Lung (tissue), 12 donors: ENCODE measurements around the gene DMBX1. TPM values are rescaled to one million over a fixed set of nuclear protein-coding genes. Genes with fewer than 3 reads are reported as not detected.

Source experiments
- ATAC-seq: fragments of 200-7000 bp; cut with Tn5 transposase; one replicate; pipeline ENCODE4 v1.9.1; 2020; ENCODE audit warnings: moderate number of reproducible peaks; ENCODE audit not compliant: insufficient read depth, low FRiP score
- DNase-seq, 3 donors: peaks; one replicate each; pipeline ENCODE4 v3.0.0-alpha.2; 2013 to 2017
- H3K27ac ChIP-seq, 2 donors: one replicate each; pipeline ENCODE4 v1.5.1; 2013; ENCODE audit warnings: mild to moderate bottlenecking in 2 of 2, moderate library complexity in 2 of 2, control low read depth in 1 of 2, inconsistent platforms in 1 of 2, low read depth in 1 of 2, low read length in 1 of 2
- H3K27me3 ChIP-seq, 3 donors: one replicate each; pipeline ENCODE4 v1.5.1; 2013; ENCODE audit warnings: low read length in 2 of 3; ENCODE audit not compliant: control insufficient read depth in 3 of 3, insufficient read depth in 3 of 3
- H3K36me3 ChIP-seq, 4 donors: one replicate each; pipeline ENCODE4 v1.5.1; 2013; ENCODE audit warnings: low read length in 4 of 4, mild to moderate bottlenecking in 1 of 4, moderate library complexity in 1 of 4; ENCODE audit not compliant: control insufficient read depth in 4 of 4, insufficient read depth in 4 of 4
- H3K4me1 ChIP-seq, 5 donors: one replicate each; pipeline ENCODE4 v1.5.1; 2013; ENCODE audit warnings: low read length in 5 of 5, mild to moderate bottlenecking in 2 of 5, moderate library complexity in 1 of 5; ENCODE audit not compliant: control insufficient read depth in 5 of 5, insufficient read depth in 5 of 5
- H3K4me3 ChIP-seq: one replicate; pipeline ENCODE4 v1.5.1; 2013; ENCODE audit warnings: mild to moderate bottlenecking, control low read depth, moderate library complexity
- H3K9ac ChIP-seq, 2 donors: one replicate each; pipeline ENCODE4 v1.5.1; 2013; ENCODE audit warnings: low read length in 2 of 2, control low read depth in 1 of 2; ENCODE audit not compliant: insufficient read depth in 1 of 2
- H3K9me3 ChIP-seq, 4 donors: one replicate each; pipeline ENCODE4 v1.5.1; 2013; ENCODE audit warnings: low read length in 3 of 4, mild to moderate bottlenecking in 1 of 4, moderate library complexity in 1 of 4; ENCODE audit not compliant: control insufficient read depth in 4 of 4, insufficient read depth in 3 of 4
- WGBS, 2 donors: extraction: QIAGEN DNeasy Blood & Tissue Kit; methylation state at CpG; one replicate each; pipeline ENCODE4 v1.1.7; 2013; 5-methylcytosine and 5-hydroxymethylcytosine counted together
- polyA plus RNA-seq, 2 donors: library from polyadenylated mRNA; stranded (reverse); fragments of 200-250 nt; gene quantifications; one replicate each; pipeline ENCODE4 v1.2.1, GENCODE V29; 2013
- total RNA-seq, 2 donors: library from RNA; depleted of rRNA in 1 of 2; stranded (reverse); fragments of >200 nt in 1 of 2; gene quantifications; one replicate each; pipeline ENCODE4 v1.2.1, GENCODE V29; 2014 to 2021
- TF ChIP-seq, protein P1 (sequence below): IDR thresholded peaks from 2 replicates; pipeline ENCODE4 v1.5.1; 2012; ENCODE audit warnings: mild to moderate bottlenecking; ENCODE audit errors: control extremely low read depth, extremely low read depth
- donor health status: control.
- donor health status: control.
- donor health status: Bipolar disorder and iron deficiency.
- donor health status: healthy.
- donor health status: DM: yes; HTN: yes; CAD: no.

Gene DMBX1
- total and polyA plus RNA-seq, 4 donors: 0.01 to 0.09 TPM; not detected in 2

DNA sequence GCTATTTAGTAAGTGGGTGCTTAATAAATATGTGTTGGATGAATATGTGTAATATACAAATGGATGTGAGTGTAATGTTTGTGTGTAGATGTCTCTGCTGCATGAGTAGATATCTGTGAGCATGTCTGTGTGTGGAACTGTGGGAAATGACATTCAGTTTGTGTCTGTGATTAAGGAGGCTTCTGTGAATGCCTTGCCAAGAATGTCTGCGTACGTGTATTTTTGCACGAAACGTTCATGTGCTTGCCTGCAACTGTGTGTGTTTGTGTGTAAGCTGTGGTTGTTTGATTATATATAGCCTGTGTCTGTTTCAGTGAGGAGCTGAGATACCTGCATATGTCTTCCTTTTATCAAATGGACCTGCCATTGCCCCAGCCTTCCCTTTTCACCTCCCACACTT lies 13.8 kb downstream of the DMBX1 start:
- Histone ChIP-seq H3K9ac (no peak overlapping the region), H3K4me3 (no peak overlapping the region), H3K27me3 (peaks cover 0 to 6% (median 3%) of the 10 kb centered on the region in 3 donors), H3K4me1 (no peaks in the 10 kb centered on the region), H3K36me3 (no peaks in the 10 kb centered on the region), H3K27ac (no peak overlapping the region), H3K9me3 (no peaks in the 10 kb centered on the region)
- ATAC-seq (no peak), DNase-seq (peak in 2 of 3 donors; percentile 56 to 71)
- TF ChIP-seq, protein P1, sequence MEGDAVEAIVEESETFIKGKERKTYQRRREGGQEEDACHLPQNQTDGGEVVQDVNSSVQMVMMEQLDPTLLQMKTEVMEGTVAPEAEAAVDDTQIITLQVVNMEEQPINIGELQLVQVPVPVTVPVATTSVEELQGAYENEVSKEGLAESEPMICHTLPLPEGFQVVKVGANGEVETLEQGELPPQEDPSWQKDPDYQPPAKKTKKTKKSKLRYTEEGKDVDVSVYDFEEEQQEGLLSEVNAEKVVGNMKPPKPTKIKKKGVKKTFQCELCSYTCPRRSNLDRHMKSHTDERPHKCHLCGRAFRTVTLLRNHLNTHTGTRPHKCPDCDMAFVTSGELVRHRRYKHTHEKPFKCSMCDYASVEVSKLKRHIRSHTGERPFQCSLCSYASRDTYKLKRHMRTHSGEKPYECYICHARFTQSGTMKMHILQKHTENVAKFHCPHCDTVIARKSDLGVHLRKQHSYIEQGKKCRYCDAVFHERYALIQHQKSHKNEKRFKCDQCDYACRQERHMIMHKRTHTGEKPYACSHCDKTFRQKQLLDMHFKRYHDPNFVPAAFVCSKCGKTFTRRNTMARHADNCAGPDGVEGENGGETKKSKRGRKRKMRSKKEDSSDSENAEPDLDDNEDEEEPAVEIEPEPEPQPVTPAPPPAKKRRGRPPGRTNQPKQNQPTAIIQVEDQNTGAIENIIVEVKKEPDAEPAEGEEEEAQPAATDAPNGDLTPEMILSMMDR: no peak
- 75% methylated on average over 4 of the region's 4 CpGs for WGBS, 2 donors

DNA sequence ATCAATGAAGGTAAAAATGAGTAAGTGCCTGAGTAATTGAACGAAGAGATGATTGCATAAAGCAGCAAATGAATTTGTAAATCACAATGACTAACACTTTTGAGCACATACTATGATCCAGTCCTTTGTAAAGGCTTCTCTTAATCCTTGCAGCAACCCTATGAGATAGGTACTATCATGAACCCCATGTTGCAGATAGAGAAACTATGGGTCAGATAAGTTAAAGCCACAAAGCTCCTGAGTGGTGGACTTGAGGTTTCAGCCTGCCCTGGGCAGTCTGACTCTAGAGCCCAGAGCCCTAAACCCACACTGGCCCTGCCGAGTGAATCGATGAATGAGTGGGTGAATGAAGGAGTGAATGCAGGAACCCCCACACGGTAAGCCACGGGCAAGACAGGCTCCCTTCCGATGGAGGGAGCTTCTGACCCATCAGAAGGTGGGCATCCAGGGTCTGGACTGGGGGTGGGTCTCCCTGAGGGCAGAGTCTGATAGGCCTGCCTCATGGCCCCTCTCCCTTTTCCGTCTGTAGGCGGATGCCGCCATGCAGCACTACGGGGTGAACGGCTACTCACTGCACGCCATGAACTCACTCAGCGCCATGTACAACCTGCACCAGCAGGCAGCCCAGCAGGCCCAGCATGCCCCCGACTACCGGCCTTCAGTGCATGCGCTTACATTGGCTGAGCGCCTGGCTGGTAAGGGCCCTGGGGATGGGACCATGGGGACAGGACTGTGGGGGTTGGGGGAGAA lies 17.0 kb downstream of the DMBX1 start:
- Histone ChIP-seq H3K27me3 (peaks cover 0 to 8% (median 0%) of the 10 kb centered on the region in 3 donors), H3K4me1 (no peaks in the 10 kb centered on the region), H3K9ac (no peak overlapping the region), H3K36me3 (no peaks in the 10 kb centered on the region), H3K27ac (no peak overlapping the region), H3K9me3 (no peaks in the 10 kb centered on the region), H3K4me3 (no peak overlapping the region)
- ATAC-seq (no peak), DNase-seq (no peak)
- WGBS, 2 donors: 81 to 90% methylated on average over 16 to 17 of the region's 17 CpGs
- TF ChIP-seq, protein P1: no peak

DNA sequence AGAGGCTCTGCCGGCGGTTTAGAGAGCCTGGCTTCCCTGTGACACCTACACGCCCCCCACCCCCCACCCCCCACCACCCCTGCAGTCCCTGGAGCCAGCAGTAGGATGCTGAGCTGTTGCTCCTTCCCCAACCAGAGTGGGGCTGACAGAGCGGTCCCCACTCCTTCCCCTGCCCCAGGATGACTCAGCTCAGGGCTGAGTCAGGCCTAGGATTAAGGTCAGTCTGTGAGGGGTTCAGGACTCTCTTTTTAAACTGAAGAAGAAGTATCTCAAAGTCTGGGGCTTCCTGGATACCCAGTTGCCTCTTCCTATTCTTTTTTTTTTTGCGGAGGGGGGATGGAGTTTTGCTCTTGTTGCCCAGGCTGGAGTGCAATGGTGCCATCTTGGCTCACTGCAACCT lies 19.1 kb downstream of the DMBX1 start:
- ATAC-seq (no peak), DNase-seq (no peak)
- Histone ChIP-seq H3K9me3 (no peaks in the 10 kb centered on the region), H3K4me3 (no peak overlapping the region), H3K9ac (no peak overlapping the region), H3K4me1 (no peaks in the 10 kb centered on the region), H3K27me3 (peaks cover 0 to 2% (median 0%) of the 10 kb centered on the region in 3 donors), H3K36me3 (no peaks in the 10 kb centered on the region), H3K27ac (no peak overlapping the region)
- TF ChIP-seq, protein P1: no peak
- WGBS, 2 donors: 79 to 80% methylated on average over 4 to 5 of the region's 5 CpGs
